Activated naive CD8-positive, alpha-beta T cell (primary cell): ENCODE data around the gene CYP2R1.
"Not testable (repeated sequence)": the region's sequence is repeated elsewhere in the genome, so short reads cannot be mapped to it uniquely, and the experiment has no call there.

Source experiments
- H3K27ac Mint-ChIP-seq: one replicate; pipeline ENCODE4 v1.8.0; 2021; ENCODE audit warnings: mixed read lengths
- H3K27me3 Mint-ChIP-seq: one replicate; pipeline ENCODE4 v1.8.0; 2021; ENCODE audit warnings: mixed read lengths
- H3K36me3 Mint-ChIP-seq: one replicate; pipeline ENCODE4 v1.8.0; 2021; ENCODE audit warnings: mixed read lengths
- H3K4me1 Mint-ChIP-seq: one replicate; pipeline ENCODE4 v1.8.0; 2021; ENCODE audit warnings: low read depth, mixed read lengths
- H3K4me3 Mint-ChIP-seq: one replicate; pipeline ENCODE4 v1.8.0; 2021; ENCODE audit warnings: mild to moderate bottlenecking, mixed read lengths
- H3K9me3 Mint-ChIP-seq: one replicate; pipeline ENCODE4 v1.8.0; 2021; ENCODE audit warnings: low read depth, mixed read lengths

Gene CYP2R1

GRCh38 chr11:14872032-14872431, 20.0 kb downstream of the CYP2R1 start:
- H3K4me3 Mint-ChIP-seq: no peak overlapping the region
- peaks cover 12% of the 10 kb centered on the region for H3K4me1 Mint-ChIP-seq
- H3K27me3 Mint-ChIP-seq: no peaks in the 10 kb centered on the region
- H3K9me3 Mint-ChIP-seq: no peaks in the 10 kb centered on the region
- peak overlapping the region; percentile 79 for H3K27ac Mint-ChIP-seq
- H3K36me3 Mint-ChIP-seq: peaks cover 20% of the 10 kb centered on the region

- peaks cover 17% of the 10 kb centered on the region for H3K4me1 Mint-ChIP-seq
- H3K27ac Mint-ChIP-seq: peak overlapping the region; percentile 59
- not testable (repeated sequence) for H3K9me3 Mint-ChIP-seq, H3K27me3 Mint-ChIP-seq, H3K4me3 Mint-ChIP-seq
- H3K36me3 Mint-ChIP-seq: peaks cover 34% of the 10 kb centered on the region
Measured at GRCh38 chr11:14863775-14864174, 28.3 kb downstream of the CYP2R1 start.

GRCh38 chr11:14861680-14862079, 30.4 kb downstream of the CYP2R1 start:
- H3K4me3 Mint-ChIP-seq: no peak overlapping the region
- H3K4me1 Mint-ChIP-seq: peaks cover 31% of the 10 kb centered on the region
- no peaks in the 10 kb centered on the region for H3K27me3 Mint-ChIP-seq
- peaks cover 37% of the 10 kb centered on the region for H3K36me3 Mint-ChIP-seq
- H3K27ac Mint-ChIP-seq: peak overlapping the region; percentile 64
- H3K9me3 Mint-ChIP-seq: peaks cover 6% of the 10 kb centered on the region

GRCh38 chr11:14860511-14860910, 31.5 kb downstream of the CYP2R1 start:
- Mint-ChIP-seq H3K27me3 (no peaks in the 10 kb centered on the region), H3K36me3 (peaks cover 43% of the 10 kb centered on the region)

GRCh38 chr11:14858404-14858803, 33.6 kb downstream of the CYP2R1 start:
- Mint-ChIP-seq H3K27ac (no peak overlapping the region), H3K4me3 (no peak overlapping the region), H3K4me1 (peaks cover 44% of the 10 kb centered on the region), H3K36me3 (peaks cover 43% of the 10 kb centered on the region), H3K9me3 (peaks cover 11% of the 10 kb centered on the region), H3K27me3 (no peaks in the 10 kb centered on the region)

More at GRCh38 chr11:14860511-14860910, 31.5 kb downstream of the CYP2R1 start:
- Mint-ChIP-seq H3K27ac (no peak overlapping the region), H3K4me3 (no peak overlapping the region), H3K4me1 (peaks cover 38% of the 10 kb centered on the region), H3K9me3 (peaks cover 9% of the 10 kb centered on the region)

GRCh38 chr11:14857621-14858020, 34.4 kb downstream of the CYP2R1 start:
- Mint-ChIP-seq H3K36me3 (peaks cover 40% of the 10 kb centered on the region), H3K4me3 (no peak overlapping the region), H3K27ac (peak overlapping the region; percentile 59), H3K27me3 (no peaks in the 10 kb centered on the region), H3K9me3 (peaks cover 11% of the 10 kb centered on the region), H3K4me1 (peaks cover 46% of the 10 kb centered on the region)

- peaks cover 4% of the 10 kb centered on the region for H3K9me3 Mint-ChIP-seq
- H3K36me3 Mint-ChIP-seq: peaks cover 36% of the 10 kb centered on the region
- H3K4me3 Mint-ChIP-seq: no peak overlapping the region
- H3K27me3 Mint-ChIP-seq: no peaks in the 10 kb centered on the region
- H3K4me1 Mint-ChIP-seq: peaks cover 49% of the 10 kb centered on the region
- peak overlapping the region; percentile 75 for H3K27ac Mint-ChIP-seq
Measured at GRCh38 chr11:14855890-14856289, 36.1 kb downstream of the CYP2R1 start.

- peaks cover 44% of the 10 kb centered on the region for H3K4me1 Mint-ChIP-seq
- H3K27me3 Mint-ChIP-seq: no peaks in the 10 kb centered on the region
- H3K4me3 Mint-ChIP-seq: no peak overlapping the region
- peak overlapping the region; percentile 52 for H3K27ac Mint-ChIP-seq
- peaks cover 36% of the 10 kb centered on the region for H3K36me3 Mint-ChIP-seq
- H3K9me3 Mint-ChIP-seq: peaks cover 4% of the 10 kb centered on the region
Measured at GRCh38 chr11:14854057-14854456, 38.0 kb downstream of the CYP2R1 start.

- no peak overlapping the region for H3K4me3 Mint-ChIP-seq
- peak overlapping the region; percentile 73 for H3K27ac Mint-ChIP-seq
- H3K4me1 Mint-ChIP-seq: peaks cover 38% of the 10 kb centered on the region
- H3K27me3 Mint-ChIP-seq: no peaks in the 10 kb centered on the region
- peaks cover 36% of the 10 kb centered on the region for H3K36me3 Mint-ChIP-seq
- peaks cover 4% of the 10 kb centered on the region for H3K9me3 Mint-ChIP-seq
Measured at GRCh38 chr11:14852571-14853177, 39.4 kb downstream of the CYP2R1 start.

- peaks cover 37% of the 10 kb centered on the region for H3K36me3 Mint-ChIP-seq
Measured at GRCh38 chr11:14842002-14842401, 50.0 kb downstream of the CYP2R1 start.

GRCh38 chr11:14835496-14836492, 56.2 kb downstream of the CYP2R1 start:
- no peak overlapping the region for H3K4me3 Mint-ChIP-seq
- peaks cover 36% of the 10 kb centered on the region for H3K36me3 Mint-ChIP-seq
- H3K27ac Mint-ChIP-seq: peak overlapping the region; percentile 75
- H3K27me3 Mint-ChIP-seq: no peaks in the 10 kb centered on the region
- no peaks in the 10 kb centered on the region for H3K9me3 Mint-ChIP-seq
- peaks cover 6% of the 10 kb centered on the region for H3K4me1 Mint-ChIP-seq

More at GRCh38 chr11:14842002-14842401, 50.0 kb downstream of the CYP2R1 start:
- H3K9me3 Mint-ChIP-seq: no peaks in the 10 kb centered on the region
- H3K4me1 Mint-ChIP-seq: peaks cover 2% of the 10 kb centered on the region
- no peak overlapping the region for H3K27ac Mint-ChIP-seq
- H3K4me3 Mint-ChIP-seq: no peak overlapping the region
- no peaks in the 10 kb centered on the region for H3K27me3 Mint-ChIP-seq
